Measurements from ENCODE around the gene EDA.
A peak's percentile ranks its signal among the peaks of the same experiment; 100 is the strongest.

The EDA gene
- 0.35 to 4.3 (median 1.3) reads per million in 17 experiments for total RNA-seq

DNA sequence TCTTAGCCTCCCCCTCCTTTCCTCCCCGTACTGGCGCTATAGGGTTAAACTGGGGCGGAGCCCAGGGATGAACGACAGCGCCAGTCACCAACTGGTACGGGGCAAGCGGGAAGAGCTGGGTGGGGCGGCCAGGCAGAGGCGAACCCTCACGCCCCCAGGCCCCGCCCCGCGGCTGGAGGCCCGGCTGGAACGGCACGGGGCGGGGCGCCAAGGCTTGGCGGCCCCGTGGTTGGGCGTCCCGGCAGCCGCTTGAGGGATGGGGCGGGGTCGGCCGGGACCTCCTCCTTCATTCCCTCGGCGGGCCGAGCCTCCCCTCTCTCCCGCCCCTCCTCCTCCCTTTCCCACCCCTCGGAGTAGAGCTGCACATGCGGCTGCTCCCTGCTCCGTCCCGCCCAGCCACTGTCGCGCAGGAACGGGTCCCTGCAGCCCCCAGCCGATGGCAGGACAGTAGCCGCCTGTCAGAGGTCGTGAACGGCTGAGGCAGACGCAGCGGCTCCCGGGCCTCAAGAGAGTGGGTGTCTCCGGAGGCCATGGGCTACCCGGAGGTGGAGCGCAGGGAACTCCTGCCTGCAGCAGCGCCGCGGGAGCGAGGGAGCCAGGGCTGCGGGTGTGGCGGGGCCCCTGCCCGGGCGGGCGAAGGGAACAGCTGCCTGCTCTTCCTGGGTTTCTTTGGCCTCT is at the start of gene EDA:
EDA (plus strand) TSS at position 335 of the 678 bp plus-strand sequence.
- peak; percentile 84 to 92 (median 90) for DNase-seq

DNA sequence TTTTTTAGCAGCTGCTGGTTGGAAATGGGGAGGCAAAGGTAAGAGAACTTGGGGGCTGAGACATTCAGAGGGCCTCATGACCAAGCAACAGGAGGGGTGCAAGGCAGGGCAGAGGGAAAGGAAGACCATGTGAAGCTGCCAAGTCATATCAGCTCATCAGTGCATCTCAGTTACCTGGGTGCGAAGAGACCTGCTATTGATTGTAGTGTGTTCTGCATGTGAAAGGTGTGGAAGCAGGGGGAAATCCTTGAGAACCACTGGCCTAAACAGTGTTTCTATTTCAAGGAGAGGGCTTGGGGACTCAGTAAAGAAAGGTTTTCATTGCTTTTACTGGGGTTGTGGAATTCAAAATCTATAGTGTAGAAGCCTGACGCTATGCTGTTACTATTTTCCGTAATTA is 47.1 kb upstream of the EDA start:
- DNase-seq: no peak

DNA sequence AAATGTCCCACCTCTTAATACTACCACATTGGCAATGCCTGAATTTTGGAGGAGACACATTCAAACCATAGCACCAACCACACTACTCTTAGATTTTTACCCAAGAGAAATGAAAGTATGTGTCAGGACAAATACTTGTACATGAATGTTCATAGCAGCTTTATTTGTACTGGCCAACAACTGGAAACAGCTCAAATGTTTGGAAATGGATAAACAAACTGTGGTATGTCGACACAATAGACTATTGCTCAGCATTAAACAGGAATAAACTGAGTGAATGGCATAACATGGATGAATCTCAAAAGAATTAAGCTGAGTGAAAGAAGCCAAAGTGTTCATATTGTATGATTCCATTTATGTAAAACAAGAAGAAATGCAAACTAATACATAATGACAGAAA is 18.5 kb upstream of the EDA start:
- no peak for DNase-seq

GRCh38 chrX:69600182-69600581 is 15.7 kb upstream of the EDA start:
- DNase-seq: no peak

GRCh38 chrX:69603566-69604194 is 12.2 kb upstream of the EDA start:
- no peak for DNase-seq

- no peak for DNase-seq
These were observed 10.4 kb upstream of the EDA start for GRCh38 chrX:69605521-69605920.

- no peak for DNase-seq
These were observed 8.3 kb upstream of the EDA start for GRCh38 chrX:69607616-69608015.

DNA sequence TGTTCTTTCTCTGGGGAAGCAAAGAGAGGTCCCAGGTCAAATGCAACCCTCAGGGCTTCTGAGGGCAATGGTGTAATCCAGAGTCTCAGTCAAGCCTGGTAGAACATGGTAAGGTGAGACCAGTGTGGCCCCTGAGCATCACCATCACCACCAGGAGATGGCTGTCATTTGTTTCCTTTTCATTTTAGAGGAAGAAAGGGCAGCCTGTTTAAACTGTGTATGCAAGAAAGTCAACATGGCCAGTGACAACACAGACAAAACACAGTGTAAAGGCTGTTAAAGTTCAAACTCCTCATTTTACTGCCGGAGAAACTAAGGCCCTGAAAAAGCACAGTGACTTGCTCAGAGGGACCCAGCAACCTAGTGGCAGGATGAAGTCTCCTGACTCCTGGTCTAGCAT is 2.0 kb upstream of the EDA start:
- no peak for DNase-seq

- no peak for DNase-seq
These were observed 1.0 kb upstream of the EDA start for GRCh38 chrX:69614886-69615285.

- DNase-seq: no peak
These were observed 571 bp upstream of the EDA start for GRCh38 chrX:69615342-69615741.

GRCh38 chrX:69616457-69617203 is 717 bp downstream of the EDA start:
- peak in 2 of 4 experiments; percentile 4 to 6 for DNase-seq

DNA sequence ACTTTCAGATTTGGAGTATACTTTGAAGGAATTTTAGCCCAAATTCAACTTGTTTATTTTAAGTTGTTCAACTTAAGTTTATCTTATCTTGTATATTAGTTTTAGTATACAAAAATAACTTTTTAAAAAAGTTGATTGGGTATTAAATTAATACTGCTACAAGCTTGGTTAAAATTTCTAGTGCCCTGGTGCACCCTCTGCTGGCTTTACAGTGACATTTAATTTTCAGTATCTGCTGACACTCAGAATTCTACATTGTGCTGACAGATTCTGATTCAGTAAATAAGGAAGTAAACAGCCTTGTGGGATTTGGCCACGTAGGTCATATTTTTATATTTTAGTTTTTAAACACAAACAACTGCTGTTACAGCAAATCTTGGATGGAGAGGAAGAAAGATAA is 2.9 kb downstream of the EDA start:
- DNase-seq: peak; percentile 36 to 72 (median 56)

DNA sequence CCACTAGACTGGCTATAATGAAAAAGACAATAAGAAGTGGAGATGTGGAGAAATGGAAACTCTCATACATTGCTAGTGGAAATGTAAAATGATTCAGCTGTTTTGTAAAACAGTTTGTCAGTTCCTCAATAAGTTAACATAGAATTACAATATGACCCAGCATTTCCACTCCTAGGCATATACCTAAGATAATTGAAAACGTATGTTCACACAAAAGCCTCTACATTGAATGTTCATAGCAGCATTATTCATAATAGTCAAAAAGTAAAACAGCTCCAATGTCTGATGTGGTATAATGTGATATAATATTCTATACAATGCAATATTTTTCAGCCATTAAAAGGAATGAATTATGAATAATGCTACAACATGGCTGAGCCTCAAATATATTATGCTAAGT is 10.2 kb downstream of the EDA start:
- no peak for DNase-seq

- no peak for DNase-seq
These were observed 11.8 kb downstream of the EDA start for GRCh38 chrX:69627744-69628143.

DNA sequence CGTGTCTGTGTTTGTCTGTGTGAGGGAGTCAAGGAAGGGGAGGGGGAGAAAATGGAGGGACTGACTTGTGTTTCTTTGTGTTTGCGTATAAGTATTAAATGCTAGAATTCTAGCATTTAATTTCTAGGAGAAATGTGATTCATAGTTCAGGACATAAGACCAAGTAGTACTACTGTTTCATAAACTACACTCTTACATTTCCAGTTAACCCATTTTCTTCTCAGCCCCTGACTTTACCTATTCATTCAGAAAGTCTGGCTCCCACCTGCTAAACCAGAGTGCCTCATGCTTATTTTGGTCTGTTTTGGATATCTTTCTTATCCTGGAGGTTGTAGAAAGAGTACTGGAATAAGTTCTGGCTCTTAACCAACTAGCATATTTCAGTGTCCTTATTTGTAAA is 14.2 kb downstream of the EDA start:
- DNase-seq: no peak

GRCh38 chrX:69664693-69665092 is 48.8 kb downstream of the EDA start:
- DNase-seq: no peak

GRCh38 chrX:69670001-69670555 is 54.2 kb downstream of the EDA start:
- DNase-seq: no peak

DNA sequence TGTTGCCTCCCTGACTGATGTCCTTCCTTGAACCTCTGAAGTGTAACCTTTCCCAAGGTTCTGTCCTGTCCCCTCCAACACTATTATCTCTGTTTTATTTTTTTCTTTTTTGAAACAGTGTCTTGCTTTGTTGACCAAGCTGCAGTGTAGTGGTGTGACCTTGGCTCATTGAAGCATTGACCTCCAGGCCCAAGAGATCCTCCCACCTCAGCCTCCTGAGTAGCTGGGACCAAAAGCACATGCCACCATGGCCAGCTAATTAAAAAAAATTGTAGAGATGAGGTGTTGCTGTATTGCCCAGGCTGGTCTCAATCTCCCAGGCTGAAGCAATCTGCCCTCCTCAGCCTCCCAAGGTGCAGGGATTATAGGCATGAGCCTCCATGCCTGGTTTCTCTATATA is 59.0 kb downstream of the EDA start:
- DNase-seq: no peak

GRCh38 chrX:69705818-69706217 is 89.9 kb downstream of the EDA start:
- no peak for DNase-seq

DNA sequence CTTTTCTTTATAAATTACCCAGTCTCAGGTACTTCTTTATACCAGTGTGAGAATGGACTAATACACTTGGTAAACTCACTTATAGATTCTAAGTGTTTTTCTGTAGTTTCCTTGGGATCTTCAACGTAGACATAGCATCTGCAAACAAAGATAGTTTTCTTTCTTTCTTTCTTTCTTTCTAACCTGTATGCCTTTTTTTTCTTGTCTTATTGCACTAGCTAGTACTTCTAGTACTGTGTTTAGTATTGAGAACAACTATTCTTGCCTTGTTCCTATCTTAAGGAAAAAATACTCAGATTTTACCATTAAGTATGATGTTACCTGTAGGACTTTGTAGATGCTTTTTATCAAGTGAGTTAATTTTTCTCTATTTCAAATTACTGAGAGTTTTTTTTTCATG is 102.2 kb downstream of the EDA start:
- DNase-seq: no peak

- no peak for DNase-seq
These were observed 108.4 kb downstream of the EDA start for GRCh38 chrX:69724307-69724706.

DNA sequence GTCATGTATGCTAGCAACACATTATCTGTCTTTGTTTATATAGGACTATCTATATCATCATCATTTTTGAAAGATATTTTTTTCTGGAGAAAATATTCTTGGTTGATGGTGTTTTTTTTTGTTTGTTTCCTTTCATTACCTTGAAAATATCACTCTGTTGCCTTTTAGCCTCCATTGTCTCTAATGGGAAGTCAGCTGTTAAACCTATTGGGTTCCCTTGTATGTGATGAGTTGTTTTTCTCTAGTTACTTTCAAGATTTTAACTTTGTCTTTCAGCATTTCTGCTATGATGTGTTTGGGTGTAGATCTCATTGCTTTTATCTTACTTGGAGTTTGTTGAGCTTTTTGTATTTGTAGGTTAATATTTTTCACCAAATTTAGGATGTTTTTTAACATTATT is 124.4 kb downstream of the EDA start:
- DNase-seq: no peak

GRCh38 chrX:69741721-69742120 is 125.8 kb downstream of the EDA start:
- no peak for DNase-seq

GRCh38 chrX:69746051-69746450 is 130.1 kb downstream of the EDA start:
- no peak for DNase-seq

Measured in suppressor macrophage (primary cell).